GM12872 (cell line): ENCODE results near the gene TMEM185B.

Experiments used
- TF ChIP-seq, protein P1 (sequence below): IDR thresholded peaks from 3 replicates; pipeline ENCODE4 v1.5.1; 2011; ENCODE audit warnings: low read depth, mild to moderate bottlenecking, low read length, moderate library complexity; ENCODE audit not compliant: insufficient read depth

Gene TMEM185B

GRCh38 chr2:120222186-120223033 is 790 bp downstream of the TMEM185B start:
- TF ChIP-seq, protein P1, sequence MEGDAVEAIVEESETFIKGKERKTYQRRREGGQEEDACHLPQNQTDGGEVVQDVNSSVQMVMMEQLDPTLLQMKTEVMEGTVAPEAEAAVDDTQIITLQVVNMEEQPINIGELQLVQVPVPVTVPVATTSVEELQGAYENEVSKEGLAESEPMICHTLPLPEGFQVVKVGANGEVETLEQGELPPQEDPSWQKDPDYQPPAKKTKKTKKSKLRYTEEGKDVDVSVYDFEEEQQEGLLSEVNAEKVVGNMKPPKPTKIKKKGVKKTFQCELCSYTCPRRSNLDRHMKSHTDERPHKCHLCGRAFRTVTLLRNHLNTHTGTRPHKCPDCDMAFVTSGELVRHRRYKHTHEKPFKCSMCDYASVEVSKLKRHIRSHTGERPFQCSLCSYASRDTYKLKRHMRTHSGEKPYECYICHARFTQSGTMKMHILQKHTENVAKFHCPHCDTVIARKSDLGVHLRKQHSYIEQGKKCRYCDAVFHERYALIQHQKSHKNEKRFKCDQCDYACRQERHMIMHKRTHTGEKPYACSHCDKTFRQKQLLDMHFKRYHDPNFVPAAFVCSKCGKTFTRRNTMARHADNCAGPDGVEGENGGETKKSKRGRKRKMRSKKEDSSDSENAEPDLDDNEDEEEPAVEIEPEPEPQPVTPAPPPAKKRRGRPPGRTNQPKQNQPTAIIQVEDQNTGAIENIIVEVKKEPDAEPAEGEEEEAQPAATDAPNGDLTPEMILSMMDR, result no peak

- TF ChIP-seq, protein P1, result no peak
Observed at GRCh38 chr2:120221616-120222015, 1.6 kb downstream of the TMEM185B start.

- TF ChIP-seq, protein P1, result no peak
Observed at GRCh38 chr2:120220756-120221155, 2.4 kb downstream of the TMEM185B start.

- TF ChIP-seq, protein P1, result no peak
Observed at GRCh38 chr2:120219766-120220165, 3.4 kb downstream of the TMEM185B start.

DNA sequence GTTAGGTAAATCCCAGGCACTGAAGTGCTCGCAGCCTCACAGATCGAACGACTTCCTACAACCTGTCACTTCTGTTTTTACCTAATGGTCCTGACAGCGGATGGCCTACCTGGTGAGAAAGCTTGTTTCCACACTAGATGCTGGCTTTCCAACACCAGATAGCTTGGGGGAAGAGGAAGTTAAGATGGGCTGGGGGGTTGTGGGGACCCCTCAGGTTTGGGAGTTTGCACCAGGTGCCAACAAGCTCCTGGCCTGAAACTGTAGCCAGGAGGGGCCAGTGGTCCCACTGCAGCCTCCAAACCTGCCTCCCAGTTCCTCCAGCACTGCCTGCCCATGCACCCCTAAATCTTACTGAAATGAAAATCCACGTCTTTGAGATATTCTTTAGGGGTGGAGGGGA is 3.9 kb downstream of the TMEM185B start:
- TF ChIP-seq, protein P1, result no peak

- TF ChIP-seq, protein P1, result no peak
Observed at GRCh38 chr2:120218181-120218580, 5.0 kb downstream of the TMEM185B start.

DNA sequence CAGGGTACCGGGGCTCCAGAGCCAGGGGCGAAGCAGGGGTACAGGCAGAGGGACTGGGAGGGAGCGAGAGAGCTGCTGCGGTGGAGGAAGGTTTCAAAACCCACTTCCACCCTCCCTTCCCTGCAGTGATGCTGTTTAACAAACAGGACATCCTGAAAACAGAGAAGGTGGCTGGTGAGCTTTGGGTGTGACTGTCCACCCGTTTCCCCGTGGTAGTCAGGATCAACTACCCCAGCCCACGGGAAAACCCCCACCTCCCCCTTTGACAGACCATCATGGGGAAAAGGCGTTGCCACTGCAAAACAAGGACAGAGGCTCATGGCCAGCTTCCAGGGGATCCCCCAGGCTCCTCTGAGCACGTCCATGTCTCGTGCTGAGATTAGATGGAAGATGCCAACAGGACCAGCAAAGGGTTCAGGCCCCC is 12.9 kb downstream of the TMEM185B start:
- TF ChIP-seq, protein P1, result no peak
